Upper lobe of left lung (tissue), 6 donors: ENCODE measurements around the gene PCDHB12. TPM values are rescaled to one million over a fixed set of nuclear protein-coding genes. Genes with fewer than 3 reads are reported as not detected.

Experiments
- ATAC-seq, 2 donors: fragments of 200-7000 bp; cut with Tn5 transposase; one replicate each; pipeline ENCODE4 v1.9.1; 2022; ENCODE audit warnings: mild to moderate bottlenecking in 2 of 2, moderate library complexity in 2 of 2; ENCODE audit not compliant: low FRiP score in 2 of 2
- DNase-seq, 2 donors: peaks; one replicate each; pipeline ENCODE4 v3.0.0-alpha.2; 2019 to 2020
- H3K27ac ChIP-seq, 4 donors: fragments of 200-600 bp; sonication (generic); one replicate each; pipeline ENCODE4 v1.5.1; 2016 to 2019
- H3K27me3 ChIP-seq, 4 donors: fragments of 200-600 bp; sonication (generic); one replicate each; pipeline ENCODE4 v1.5.1; 2017 to 2019
- H3K36me3 ChIP-seq, 4 donors: fragments of 200-600 bp; sonication (generic); one replicate each; pipeline ENCODE4 v1.5.1; 2016 to 2019
- H3K4me1 ChIP-seq, 4 donors: fragments of 200-600 bp; sonication (generic); one replicate each; pipeline ENCODE4 v1.5.1; 2018 to 2019
- H3K4me3 ChIP-seq, 4 donors: fragments of 200-600 bp; sonication (generic); one replicate each; pipeline ENCODE4 v1.5.1; 2017 to 2019; ENCODE audit warnings: mild to moderate bottlenecking in 2 of 4, moderate library complexity in 1 of 4
- H3K9me3 ChIP-seq, 4 donors: fragments of 200-600 bp; sonication (generic); one replicate each; pipeline ENCODE4 v1.5.1; 2018 to 2019
- EP300 ChIP-seq, 4 donors: sonication (generic); formaldehyde crosslinking; IDR thresholded peaks; one replicate each; pipeline ENCODE4 v1.5.1; 2017; ENCODE audit warnings: antibody characterized with exemption in 4 of 4, control low read depth in 2 of 4
- POLR2A ChIP-seq, 4 donors: fragments of 450-650 bp; IDR thresholded peaks; one replicate each; pipeline ENCODE4 v1.5.1; 2016 to 2017; ENCODE audit warnings: antibody characterized with exemption in 4 of 4, mild to moderate bottlenecking in 2 of 4
- POLR2AphosphoS5 ChIP-seq, 2 donors: sonication (generic); formaldehyde crosslinking; IDR thresholded peaks; one replicate each; pipeline ENCODE4 v1.5.1; 2017; ENCODE audit warnings: antibody characterized with exemption in 2 of 2
- WGBS, 2 donors: methylation state at CpG; one replicate each; pipeline ENCODE4 v1.1.5; 2017 to 2018; 5-methylcytosine and 5-hydroxymethylcytosine counted together
- total RNA-seq, 6 donors: library from RNA; depleted of rRNA in 4 of 6; stranded (reverse); fragments of >200 nt in 4 of 6; gene quantifications; one replicate each; pipeline versions ENCODE4 v1.1.0 to v1.2.1, GENCODE V29; 2016 to 2021
- TF ChIP-seq, protein P1 (sequence below), 6 experiments: fragments of 450-650 bp in 4 of 6; fragments of 200-600 bp in 2 of 6; sonication (generic) in 2 of 6; IDR thresholded peaks; one replicate each; pipeline ENCODE4 v1.5.1; 2016 to 2019; ENCODE audit warnings: antibody characterized with exemption in 6 of 6
- donor health status: DM: no; HTN: no; CAD: no; lungs with moderate emphysema.
- donor health status: DM: no; HTN: yes; CAD: no; lungs with severe emphysema.

The PCDHB12 gene
- total RNA-seq, 6 donors from 2014 or later: 0.39 to 6.3 (median 1.8) TPM

DNA sequence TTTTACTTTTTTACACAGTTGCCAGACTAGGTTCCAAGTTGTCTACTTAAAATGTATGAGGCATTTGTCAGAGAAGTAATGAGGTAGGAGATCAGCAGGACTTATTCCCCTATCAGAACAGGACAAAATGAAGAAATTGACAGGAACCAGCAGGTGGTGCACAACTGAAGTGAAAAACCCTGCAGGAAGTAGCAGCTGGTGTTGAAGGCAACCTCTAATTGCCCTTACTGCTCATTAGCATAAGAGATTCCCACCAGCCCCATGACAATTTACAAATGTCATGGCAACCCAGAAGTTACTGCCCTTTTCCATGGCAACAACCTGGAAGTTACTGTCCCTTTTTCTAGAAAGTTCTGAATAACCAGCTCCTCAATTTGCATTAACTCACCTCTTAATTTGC lies 42.1 kb downstream of the PCDHB12 start:
- H3K36me3 ChIP-seq: no peaks in the 10 kb centered on the region
- no peaks in the 10 kb centered on the region for H3K4me1 ChIP-seq
- no peak overlapping the region for H3K27ac ChIP-seq
- peaks cover 82 to 100% (median 94%) of the 10 kb centered on the region in 4 donors for H3K9me3 ChIP-seq
- TF ChIP-seq EP300 (IDR thresholded peaks at IDR 0.05) (no peak), POLR2AphosphoS5 (IDR thresholded peaks at IDR 0.05) (no peak), POLR2A (IDR thresholded peaks at IDR 0.05) (no peak)
- TF ChIP-seq, protein P1, sequence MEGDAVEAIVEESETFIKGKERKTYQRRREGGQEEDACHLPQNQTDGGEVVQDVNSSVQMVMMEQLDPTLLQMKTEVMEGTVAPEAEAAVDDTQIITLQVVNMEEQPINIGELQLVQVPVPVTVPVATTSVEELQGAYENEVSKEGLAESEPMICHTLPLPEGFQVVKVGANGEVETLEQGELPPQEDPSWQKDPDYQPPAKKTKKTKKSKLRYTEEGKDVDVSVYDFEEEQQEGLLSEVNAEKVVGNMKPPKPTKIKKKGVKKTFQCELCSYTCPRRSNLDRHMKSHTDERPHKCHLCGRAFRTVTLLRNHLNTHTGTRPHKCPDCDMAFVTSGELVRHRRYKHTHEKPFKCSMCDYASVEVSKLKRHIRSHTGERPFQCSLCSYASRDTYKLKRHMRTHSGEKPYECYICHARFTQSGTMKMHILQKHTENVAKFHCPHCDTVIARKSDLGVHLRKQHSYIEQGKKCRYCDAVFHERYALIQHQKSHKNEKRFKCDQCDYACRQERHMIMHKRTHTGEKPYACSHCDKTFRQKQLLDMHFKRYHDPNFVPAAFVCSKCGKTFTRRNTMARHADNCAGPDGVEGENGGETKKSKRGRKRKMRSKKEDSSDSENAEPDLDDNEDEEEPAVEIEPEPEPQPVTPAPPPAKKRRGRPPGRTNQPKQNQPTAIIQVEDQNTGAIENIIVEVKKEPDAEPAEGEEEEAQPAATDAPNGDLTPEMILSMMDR (IDR thresholded peaks at IDR 0.05): no peak
- no peak overlapping the region for H3K4me3 ChIP-seq
- ATAC-seq (no peak), DNase-seq (no peak)
- no peaks in the 10 kb centered on the region for H3K27me3 ChIP-seq

DNA sequence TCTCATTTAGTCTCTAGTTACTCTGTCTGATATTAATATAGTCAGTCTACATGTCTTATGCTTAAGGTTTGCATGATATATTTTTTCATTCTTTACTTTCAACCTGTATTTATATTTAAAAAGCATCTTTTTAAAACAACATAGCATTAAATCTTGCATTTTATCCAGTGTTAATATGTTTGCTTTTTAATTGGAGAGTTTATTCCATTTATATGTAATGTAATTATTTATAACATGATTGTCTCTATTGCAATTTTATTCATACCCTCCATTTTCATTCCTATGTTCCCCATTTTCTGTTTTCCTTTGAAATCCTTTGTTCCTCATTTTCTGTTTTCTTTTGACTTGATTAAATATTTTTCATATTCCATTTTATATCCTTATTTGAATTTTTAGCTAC lies 49.9 kb downstream of the PCDHB12 start:
- no peak overlapping the region for H3K4me3 ChIP-seq
- DNase-seq (no peak), ATAC-seq (no peak)
- TF ChIP-seq POLR2A (IDR thresholded peaks at IDR 0.05): no peak
- TF ChIP-seq POLR2AphosphoS5 (IDR thresholded peaks at IDR 0.05): no peak
- TF ChIP-seq, protein P1 (IDR thresholded peaks at IDR 0.05): no peak
- TF ChIP-seq EP300 (IDR thresholded peaks at IDR 0.05): no peak
- H3K36me3 ChIP-seq: no peaks in the 10 kb centered on the region
- H3K9me3 ChIP-seq: peaks cover 97 to 100% (median 100%) of the 10 kb centered on the region in 4 donors
- no peak overlapping the region for H3K27ac ChIP-seq
- no peaks in the 10 kb centered on the region for H3K4me1 ChIP-seq
- no peaks in the 10 kb centered on the region for H3K27me3 ChIP-seq

DNA sequence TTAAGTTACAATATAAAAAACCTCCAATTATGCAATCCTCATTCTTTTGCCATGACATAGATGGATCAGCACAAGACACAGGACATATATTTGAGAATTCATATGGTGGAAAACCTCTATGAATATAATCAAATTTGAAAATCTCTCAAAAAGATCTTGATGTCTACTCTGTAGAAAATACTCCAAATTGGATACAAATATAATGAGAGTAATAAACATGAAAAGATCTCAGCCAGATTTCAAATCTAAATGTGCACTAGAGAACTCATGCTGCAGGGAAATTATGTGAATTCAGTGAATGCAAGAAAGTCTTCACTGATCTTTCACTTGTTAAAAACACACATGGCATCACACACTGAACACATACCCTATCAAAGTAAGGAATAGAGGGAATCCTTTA lies 50.4 kb downstream of the PCDHB12 start:
- no peaks in the 10 kb centered on the region for H3K4me1 ChIP-seq
- no peak for TF ChIP-seq EP300 (IDR thresholded peaks at IDR 0.05)
- TF ChIP-seq POLR2AphosphoS5 (IDR thresholded peaks at IDR 0.05): no peak
- TF ChIP-seq, protein P1 (IDR thresholded peaks at IDR 0.05): no peak
- H3K9me3 ChIP-seq: peaks cover 97 to 100% (median 100%) of the 10 kb centered on the region in 4 donors
- no peaks in the 10 kb centered on the region for H3K36me3 ChIP-seq
- no peak overlapping the region for H3K27ac ChIP-seq
- H3K4me3 ChIP-seq: no peak overlapping the region
- H3K27me3 ChIP-seq: no peaks in the 10 kb centered on the region
- DNase-seq (no peak), ATAC-seq (no peak)

DNA sequence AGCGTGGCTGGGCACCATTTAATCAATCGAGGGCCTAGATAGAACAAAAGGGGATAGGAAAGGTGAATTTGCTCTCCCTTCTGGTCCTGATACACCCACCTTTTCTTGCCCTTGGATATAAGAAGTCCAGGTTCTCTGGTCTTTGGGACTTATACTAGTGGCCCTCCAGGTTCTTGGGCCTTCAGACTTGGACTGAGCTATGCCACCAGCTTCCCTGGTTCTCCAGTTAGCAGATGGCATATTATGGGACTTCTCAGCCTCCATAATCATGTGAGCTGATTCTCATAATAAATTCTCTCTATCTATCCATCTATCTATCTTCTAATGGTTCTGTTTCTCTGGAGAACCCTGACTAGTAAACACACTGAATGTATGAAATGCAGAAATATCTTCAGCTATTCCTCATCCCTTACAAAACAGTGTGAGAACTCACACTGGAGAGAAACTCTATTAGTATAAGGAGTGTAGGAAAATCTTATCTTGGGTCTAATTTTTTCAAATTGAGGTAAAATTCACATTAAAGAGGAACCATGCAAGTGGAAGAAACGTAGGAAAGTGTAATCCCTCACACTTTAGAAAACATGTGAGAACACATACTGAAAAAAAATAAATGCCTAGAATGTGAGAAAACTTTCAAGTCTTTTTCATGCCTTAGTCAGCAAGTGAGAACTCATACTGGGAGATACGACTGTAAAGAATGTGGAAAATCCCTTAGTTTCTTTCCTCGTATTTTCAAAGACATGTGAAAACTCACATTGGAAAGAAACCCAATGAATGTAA lies 52.1 kb downstream of the PCDHB12 start:
- no peak overlapping the region for H3K4me3 ChIP-seq
- DNase-seq (no peak), ATAC-seq (no peak)
- peaks cover 99 to 100% (median 100%) of the 10 kb centered on the region in 4 donors for H3K9me3 ChIP-seq
- no peak overlapping the region for H3K27ac ChIP-seq
- H3K27me3 ChIP-seq: no peaks in the 10 kb centered on the region
- no peaks in the 10 kb centered on the region for H3K36me3 ChIP-seq
- no peaks in the 10 kb centered on the region for H3K4me1 ChIP-seq
- TF ChIP-seq EP300 (IDR thresholded peaks at IDR 0.05) (no peak), POLR2A (IDR thresholded peaks at IDR 0.05) (no peak), POLR2AphosphoS5 (IDR thresholded peaks at IDR 0.05) (no peak)
- TF ChIP-seq, protein P1 (IDR thresholded peaks at IDR 0.05): no peak
- WGBS, 2 donors: 69 to 70% methylated on average over 5 of the region's 5 CpGs

DNA sequence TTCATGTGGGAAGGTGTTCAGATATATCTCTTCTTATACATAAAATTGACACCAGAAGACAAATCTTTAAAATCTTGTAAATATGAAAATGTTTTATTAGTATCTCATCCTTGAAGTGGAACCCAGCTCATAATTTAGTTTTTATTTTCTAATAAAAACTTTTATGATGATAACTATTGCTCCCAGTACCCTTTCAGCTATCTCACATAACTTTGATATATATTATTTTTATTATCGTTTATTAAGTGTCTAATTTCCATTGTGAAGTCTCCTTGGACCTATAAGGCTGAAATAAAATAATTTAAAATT lies 52.7 kb downstream of the PCDHB12 start:
- H3K36me3 ChIP-seq: no peaks in the 10 kb centered on the region
- DNase-seq: no peak
- WGBS, 2 donors: 78 to 88% methylated on average over 1 of the region's 1 CpG
- TF ChIP-seq POLR2AphosphoS5 (IDR thresholded peaks at IDR 0.05): no peak
- no peak for TF ChIP-seq EP300 (IDR thresholded peaks at IDR 0.05)
- TF ChIP-seq POLR2A (IDR thresholded peaks at IDR 0.05): no peak
- TF ChIP-seq, protein P1 (IDR thresholded peaks at IDR 0.05): no peak
- no peaks in the 10 kb centered on the region for H3K4me1 ChIP-seq
- ATAC-seq: no peak
- H3K27me3 ChIP-seq: no peaks in the 10 kb centered on the region
- H3K27ac ChIP-seq: no peak overlapping the region
- H3K9me3 ChIP-seq: peaks cover 98 to 100% (median 100%) of the 10 kb centered on the region in 4 donors
- H3K4me3 ChIP-seq: no peak overlapping the region
